Endothelial cell of umbilical vein (primary cell): ENCODE measurements around the gene FAM204A. TPM values are rescaled to one million over a fixed set of nuclear protein-coding genes. Genes with fewer than 3 reads are reported as not detected.

Experiments used
- BruUV-seq: library from RNA; stranded (reverse); fragments of 400-500 nt; replicated peaks from 2 replicates; lab custom pipeline; 2021; lab: Mats Ljungman, UMichigan
- CTCF ChIA-PET: fragments of 300-600, 350-600 bp; sonication (Branson Sonifier 250); formaldehyde crosslinking; loops from one replicate; lab custom pipeline; 2021; ENCODE audit warnings: antibody characterized with exemption, inconsistent platforms; lab: Charles Lee
- POLR2A ChIA-PET: fragments of 300-600, 350-600 bp; sonication (Branson Sonifier 250); formaldehyde crosslinking; loops from one replicate; lab custom pipeline; 2021; ENCODE audit warnings: antibody characterized with exemption, inconsistent platforms; lab: Charles Lee
- DNase-seq: peaks from one replicate; pipeline ENCODE4 v3.0.0-alpha.2; 2011; ENCODE audit warnings: low read depth, low spot score
- FAIRE-seq: peaks from 2 replicates; lab custom pipeline; 2011; peaks lifted over from hg19 to GRCh38; lab: Jason Lieb, UNC
- H2AFZ ChIP-seq: 2 replicates; pipeline ENCODE4 v1.6.0; 2012; ENCODE audit warnings: low read depth, low read length, control low read depth, inconsistent platforms
- H3K27ac ChIP-seq: 2 replicates; pipeline ENCODE4 v1.5.1; 2011; ENCODE audit warnings: low read depth, mild to moderate bottlenecking, control low read depth, low read length, moderate library complexity; ENCODE audit not compliant: insufficient read depth
- H3K27me3 ChIP-seq, 2 experiments: 2 replicates each; pipeline versions ENCODE4 v1.6.0 to v1.6.1; 2011; ENCODE audit warnings: low read length in 2 of 2, mixed read lengths in 1 of 2; ENCODE audit not compliant: control insufficient read depth in 2 of 2, insufficient read depth in 2 of 2
- H3K36me3 ChIP-seq, 2 experiments: 2 replicates in 1 of 2; 3 replicates in 1 of 2; pipeline ENCODE4 v1.5.1; 2011; ENCODE audit warnings: low read length in 2 of 2, mild to moderate bottlenecking in 1 of 2, moderate library complexity in 1 of 2; ENCODE audit not compliant: control insufficient read depth in 2 of 2, insufficient read depth in 2 of 2; ENCODE audit errors: extremely low read depth in 1 of 2
- H3K4me1 ChIP-seq: 3 replicates; pipeline ENCODE4 v1.5.1; 2011; ENCODE audit warnings: mild to moderate bottlenecking, low read length; ENCODE audit not compliant: control insufficient read depth, insufficient read depth; ENCODE audit errors: extremely low read depth
- H3K4me2 ChIP-seq: 2 replicates; pipeline ENCODE4 v1.6.1; 2011; ENCODE audit warnings: low read length, control low read depth, mixed read lengths; ENCODE audit not compliant: insufficient read depth
- H3K4me3 ChIP-seq, 3 experiments: fragments of 200-600 bp in 1 of 3; sonication (generic), shearing (Covaris generic) in 1 of 3; replicated peaks in 1 of 3; 2 replicates each; pipeline ENCODE4 v1.5.1; 2011 to 2016; ENCODE audit warnings: control low read depth in 3 of 3, low read length in 3 of 3, mild to moderate bottlenecking in 2 of 3, inconsistent platforms in 1 of 3, low read depth in 1 of 3, moderate library complexity in 1 of 3; ENCODE audit not compliant: insufficient read depth in 1 of 3
- H3K79me2 ChIP-seq: 2 replicates; pipeline ENCODE4 v1.6.0; 2012; ENCODE audit warnings: low read length, inconsistent platforms; ENCODE audit not compliant: control insufficient read depth, insufficient read depth
- H3K9ac ChIP-seq: replicated peaks from 2 replicates; pipeline ENCODE3; 2011; ENCODE audit warnings: low read length, control low read depth; ENCODE audit not compliant: insufficient read depth; ENCODE audit errors: extremely low read depth
- H3K9me1 ChIP-seq: replicated peaks from 3 replicates; pipeline ENCODE4 v1.6.0; 2011; ENCODE audit warnings: mild to moderate bottlenecking, low read length; ENCODE audit not compliant: control insufficient read depth, insufficient read depth; ENCODE audit errors: extremely low read depth
- H3K9me3 ChIP-seq: replicated peaks from 2 replicates; pipeline ENCODE4 v1.5.1; 2012; ENCODE audit warnings: low read length, inconsistent platforms; ENCODE audit not compliant: control insufficient read depth, insufficient read depth
- H4K20me1 ChIP-seq: replicated peaks from 2 replicates; pipeline ENCODE3; 2011; ENCODE audit warnings: mild to moderate bottlenecking, low read length; ENCODE audit not compliant: control insufficient read depth, insufficient read depth; ENCODE audit errors: extremely low read depth
- EZH2 ChIP-seq: IDR thresholded peaks from 2 replicates; pipeline ENCODE4 v1.6.1; 2012; ENCODE audit warnings: borderline replicate concordance, low read depth, mild to moderate bottlenecking, moderate library complexity, low read length, inconsistent platforms; ENCODE audit not compliant: severe bottlenecking
- FOS ChIP-seq: IDR thresholded peaks from 2 replicates; pipeline ENCODE4 v1.6.1; 2011; ENCODE audit warnings: mild to moderate bottlenecking, low read length, moderate library complexity, borderline replicate concordance; ENCODE audit not compliant: insufficient read depth
- GATA2 ChIP-seq: IDR thresholded peaks from 2 replicates; pipeline ENCODE4 v1.7.0; 2011; ENCODE audit warnings: low read depth, mild to moderate bottlenecking, moderate library complexity, mixed read lengths, low read length; ENCODE audit not compliant: insufficient read length, insufficient read depth
- JUN ChIP-seq: IDR thresholded peaks from 2 replicates; pipeline ENCODE4 v1.6.1; 2011; ENCODE audit warnings: borderline replicate concordance, low read depth; ENCODE audit not compliant: insufficient read length, insufficient read depth
- MYC ChIP-seq: IDR thresholded peaks from one replicate; pipeline ENCODE4 v1.6.1; 2011; ENCODE audit warnings: mild to moderate bottlenecking, low read depth, low read length
- POLR2A ChIP-seq: IDR thresholded peaks from 2 replicates; pipeline ENCODE4 v1.6.1; 2012; ENCODE audit warnings: low read depth, mild to moderate bottlenecking, control low read depth, low read length
- POLR2AphosphoS5 ChIP-seq: IDR thresholded peaks from 2 replicates; pipeline ENCODE4 v1.6.1; 2012; ENCODE audit warnings: low read depth, mild to moderate bottlenecking, control low read depth, low read length, moderate library complexity; ENCODE audit not compliant: insufficient read depth
- dilution Hi-C: fragments of 300-500 bp; cut with MboI; formaldehyde crosslinking; loops from one replicate; pipeline ENCODE4 v1.15.0; 2019; ENCODE audit warnings: low sequenced_read_pairs; ENCODE audit not compliant: extremely low pct_ligation_motif_present
- intact Hi-C: fragments of 100-400 bp; cut with micrococcal nuclease; formaldehyde crosslinking; loops from one replicate; pipeline ENCODE4 v1.10.0; 2022
- polyA plus RNA-seq, 4 experiments: library from polyadenylated mRNA; depleted of rRNA in 3 of 4; stranded (reverse) in 3 of 4; unstranded in 1 of 4; fragments of >200 nt; gene quantifications; 2 replicates each; pipeline versions ENCODE4 v1.2.1 to v1.2.3, GENCODE V29; 2011 to 2012; ENCODE audit warnings: missing spikeins in 1 of 4
- total RNA-seq: library from RNA; stranded (reverse); gene quantifications from 2 replicates; pipeline ENCODE4 v1.2.3, GENCODE V29; 2021
- TF ChIP-seq, protein P1 (sequence below), 2 donors: IDR thresholded peaks; 1 replicate in 1 of 2; 2 replicates in 1 of 2; pipeline ENCODE4 v1.5.1; 2011; ENCODE audit warnings: low read length in 2 of 2, mild to moderate bottlenecking in 2 of 2, moderate library complexity in 2 of 2, control low read depth in 1 of 2, inconsistent platforms in 1 of 2, low read depth in 1 of 2; ENCODE audit not compliant: insufficient read depth in 1 of 2; ENCODE audit errors: extremely low read depth in 1 of 2
- TF ChIP-seq, protein P2 (sequence below): IDR thresholded peaks from 2 replicates; pipeline ENCODE4 v1.6.1; 2011; ENCODE audit not compliant: insufficient read depth, insufficient read length

Gene FAM204A
- total and polyA plus RNA-seq, 2 donors (not counting 3 experiments of a cell fraction or from before 2014, with no cell fraction given), result 11.1 to 73.7 TPM

DNA sequence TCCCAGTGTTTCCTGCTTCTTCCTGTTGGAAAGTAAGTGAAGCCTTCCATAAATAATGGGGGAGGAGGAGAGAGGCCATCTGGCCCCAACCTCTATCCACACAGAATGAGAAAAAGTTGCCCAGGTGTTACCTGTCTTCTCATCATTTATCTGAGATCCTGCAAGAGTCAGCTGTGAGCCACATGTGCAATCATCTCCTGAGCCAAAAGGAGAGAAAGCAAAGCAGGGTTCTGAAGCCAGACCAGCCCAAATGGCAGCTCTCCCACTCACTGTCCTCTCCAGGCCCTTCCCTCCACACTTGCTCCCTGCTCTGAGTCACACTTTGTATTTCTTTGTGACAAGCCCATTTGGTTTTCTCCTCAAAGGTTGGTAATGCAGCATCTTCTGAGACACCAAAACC is 65.9 kb downstream of the FAM204A start:
- intact Hi-C loops (no loop called here), dilution Hi-C loops (no loop called here)
- no peaks in the 10 kb centered on the region for H3K36me3 ChIP-seq
- DNase-seq (no peak), FAIRE-seq (no peak)
- ChIA-PET POLR2A (no interaction called here), CTCF (no interaction called here)
- peaks cover 3% of the 10 kb centered on the region for H3K4me1 ChIP-seq
- H3K27ac ChIP-seq, result no peak overlapping the region
- no peak overlapping the region for H2AFZ ChIP-seq
- no peaks in the 10 kb centered on the region for H3K9me1 ChIP-seq
- BruUV-seq, result no TSS peak
- no peak overlapping the region for H3K4me3 ChIP-seq
- H3K9me3 ChIP-seq, result no peaks in the 10 kb centered on the region
- H4K20me1 ChIP-seq, result no peaks in the 10 kb centered on the region
- no peak overlapping the region for H3K9ac ChIP-seq
- H3K4me2 ChIP-seq, result no peak overlapping the region
- H3K79me2 ChIP-seq, result no peaks in the 10 kb centered on the region
- peaks cover 9 to 15% of the 10 kb centered on the region in 2 experiments for H3K27me3 ChIP-seq
- no peak for TF ChIP-seq EZH2
- no peak for TF ChIP-seq FOS
- no peak for TF ChIP-seq POLR2A
- TF ChIP-seq, protein P1, sequence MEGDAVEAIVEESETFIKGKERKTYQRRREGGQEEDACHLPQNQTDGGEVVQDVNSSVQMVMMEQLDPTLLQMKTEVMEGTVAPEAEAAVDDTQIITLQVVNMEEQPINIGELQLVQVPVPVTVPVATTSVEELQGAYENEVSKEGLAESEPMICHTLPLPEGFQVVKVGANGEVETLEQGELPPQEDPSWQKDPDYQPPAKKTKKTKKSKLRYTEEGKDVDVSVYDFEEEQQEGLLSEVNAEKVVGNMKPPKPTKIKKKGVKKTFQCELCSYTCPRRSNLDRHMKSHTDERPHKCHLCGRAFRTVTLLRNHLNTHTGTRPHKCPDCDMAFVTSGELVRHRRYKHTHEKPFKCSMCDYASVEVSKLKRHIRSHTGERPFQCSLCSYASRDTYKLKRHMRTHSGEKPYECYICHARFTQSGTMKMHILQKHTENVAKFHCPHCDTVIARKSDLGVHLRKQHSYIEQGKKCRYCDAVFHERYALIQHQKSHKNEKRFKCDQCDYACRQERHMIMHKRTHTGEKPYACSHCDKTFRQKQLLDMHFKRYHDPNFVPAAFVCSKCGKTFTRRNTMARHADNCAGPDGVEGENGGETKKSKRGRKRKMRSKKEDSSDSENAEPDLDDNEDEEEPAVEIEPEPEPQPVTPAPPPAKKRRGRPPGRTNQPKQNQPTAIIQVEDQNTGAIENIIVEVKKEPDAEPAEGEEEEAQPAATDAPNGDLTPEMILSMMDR (IDR thresholded peaks at IDR 0.05; ENCODE audit: extremely low read depth in 1 of 2, insufficient read depth in 1 of 2, low read depth in 1 of 2, low read length in 2 of 2), result no peak
- no peak for TF ChIP-seq POLR2AphosphoS5
- no peak for TF ChIP-seq GATA2
- TF ChIP-seq, protein P2, sequence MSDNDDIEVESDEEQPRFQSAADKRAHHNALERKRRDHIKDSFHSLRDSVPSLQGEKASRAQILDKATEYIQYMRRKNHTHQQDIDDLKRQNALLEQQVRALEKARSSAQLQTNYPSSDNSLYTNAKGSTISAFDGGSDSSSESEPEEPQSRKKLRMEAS, result no peak
- TF ChIP-seq MYC, result no peak
- TF ChIP-seq JUN, result no peak
